NCI-H2081 (cell line): ENCODE data around the gene CNPY1.
"Not testable (repeated sequence)": the region's sequence is repeated elsewhere in the genome, so short reads cannot be mapped to it uniquely, and the experiment has no call there.

Source experiments
- DNase-seq, 2 experiments: peaks; one replicate each; lab custom pipeline; 2025; lab: John Stamatoyannopoulos, UW

CNPY1 gene

GRCh38 chr7:155578016-155578415 lies 31.7 kb upstream of the CNPY1 start:
- DNase-seq: no peak

GRCh38 chr7:155577509-155577905 lies 31.1 kb upstream of the CNPY1 start:
- no peak for DNase-seq

- DNase-seq: no peak
Observed at GRCh38 chr7:155576900-155577508, 30.6 kb upstream of the CNPY1 start.

DNA sequence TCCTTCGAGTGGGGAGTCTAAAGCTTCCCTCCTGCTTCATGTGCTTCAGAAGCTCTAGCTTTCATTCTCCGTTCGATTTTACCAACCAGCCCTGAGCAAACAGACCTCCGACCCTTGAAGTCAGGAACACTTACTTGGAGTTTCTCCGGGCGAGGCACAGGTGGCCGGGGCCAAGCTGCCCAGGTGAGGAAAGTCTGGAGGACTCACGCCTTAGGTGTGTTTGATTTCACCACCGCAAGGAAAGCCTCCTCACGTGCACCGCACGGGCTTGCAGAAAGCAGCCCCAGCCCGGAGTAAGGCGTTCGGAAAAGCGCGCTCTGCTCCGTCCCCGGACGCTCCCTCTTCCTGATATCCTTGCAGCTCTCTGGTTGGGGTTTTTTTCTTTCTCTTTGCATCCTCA lies 30.1 kb upstream of the CNPY1 start:
- no peak for DNase-seq

GRCh38 chr7:155574556-155575290 lies 28.4 kb upstream of the CNPY1 start:
- no peak for DNase-seq

DNA sequence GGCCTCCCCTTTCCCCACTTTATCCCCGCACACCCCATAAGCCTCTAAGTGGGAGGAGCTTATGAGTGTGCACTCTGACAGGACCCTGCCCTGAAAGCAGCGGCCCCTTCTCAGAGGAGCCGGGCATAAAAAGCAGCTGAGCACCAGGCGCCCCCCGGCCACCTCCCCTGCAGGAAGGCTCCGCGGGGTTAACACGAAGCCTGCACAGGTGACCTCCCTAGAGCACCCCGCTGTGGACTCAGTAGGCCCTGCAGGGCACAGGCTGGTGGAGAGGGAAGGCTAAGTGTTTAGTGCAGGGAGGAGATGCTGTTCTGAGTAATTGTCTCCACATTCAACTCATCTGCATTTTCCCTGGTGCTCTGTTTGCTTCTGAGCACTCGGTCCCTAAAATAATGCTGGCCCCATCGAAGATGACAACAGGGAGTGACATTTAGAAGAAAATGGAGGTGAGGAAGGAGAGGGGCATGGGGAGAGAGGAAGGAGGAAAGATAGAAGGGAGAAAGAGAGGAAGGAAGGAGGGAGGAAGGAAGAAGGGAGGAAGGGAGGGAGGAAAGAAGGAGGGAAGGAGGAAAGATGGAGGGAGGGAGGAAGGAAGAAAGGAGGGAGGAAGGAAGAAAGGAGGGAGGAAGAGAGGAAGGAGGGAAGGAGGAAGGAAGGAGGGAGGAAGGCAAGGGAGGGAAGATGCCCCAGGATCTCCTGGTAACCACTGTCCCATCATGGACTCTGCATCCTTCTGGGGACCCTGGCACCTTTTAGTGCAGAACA lies 25.4 kb upstream of the CNPY1 start:
- no peak for DNase-seq

DNA sequence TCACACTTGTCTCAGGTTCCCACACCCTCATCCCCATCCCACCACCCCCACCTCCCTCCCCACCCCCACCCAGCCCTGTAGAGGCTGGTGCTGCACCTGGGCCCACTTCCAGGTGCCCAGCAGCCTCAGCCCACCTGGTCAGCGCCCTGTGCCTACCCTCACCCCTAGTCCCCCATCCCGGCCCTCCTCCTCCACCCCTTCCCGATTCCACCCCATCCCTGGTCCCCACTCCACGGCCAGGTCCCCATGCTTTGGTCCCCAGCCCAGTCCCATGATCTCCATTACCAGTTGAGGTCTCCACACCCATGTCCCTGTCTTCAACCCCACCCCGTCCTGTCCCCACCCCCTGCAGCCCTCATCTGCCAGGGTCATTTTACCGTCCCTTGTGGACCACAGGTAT lies 24.6 kb upstream of the CNPY1 start:
- DNase-seq: no peak

- DNase-seq: no peak
Observed at GRCh38 chr7:155570171-155570958, 24.0 kb upstream of the CNPY1 start.

- DNase-seq: no peak
Observed at GRCh38 chr7:155569681-155570080, 23.3 kb upstream of the CNPY1 start.

DNA sequence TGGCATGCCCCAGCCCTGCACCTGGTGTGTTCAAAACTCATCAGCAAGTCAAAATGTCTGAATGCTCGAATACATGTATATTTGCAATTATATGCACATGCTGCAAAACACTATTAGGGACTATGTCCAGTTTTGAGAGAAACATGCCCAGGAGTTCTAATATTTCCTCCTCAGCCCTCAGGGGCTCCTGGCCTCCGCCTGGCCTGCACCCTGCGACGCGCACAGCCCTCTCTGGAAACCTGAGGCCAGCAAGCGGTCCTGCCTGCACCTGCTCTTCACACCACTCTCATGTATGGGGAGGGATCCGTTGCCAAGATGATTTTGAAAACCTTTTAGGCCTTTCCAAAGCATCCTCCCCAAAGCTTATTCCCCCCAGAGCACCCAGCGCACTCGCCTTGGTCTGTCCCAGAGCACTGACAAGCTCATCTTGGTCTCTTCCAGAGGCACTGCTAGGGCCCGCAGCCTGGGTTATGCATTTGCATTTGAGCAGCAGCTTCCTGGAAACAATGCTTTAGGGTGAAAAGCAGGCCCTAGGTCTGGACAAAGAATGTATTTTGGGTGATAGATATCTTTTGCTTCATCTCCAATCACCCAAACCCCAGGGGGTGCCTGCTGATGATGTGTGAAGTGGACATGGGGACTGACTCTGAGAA lies 22.6 kb upstream of the CNPY1 start:
- no peak for DNase-seq

DNA sequence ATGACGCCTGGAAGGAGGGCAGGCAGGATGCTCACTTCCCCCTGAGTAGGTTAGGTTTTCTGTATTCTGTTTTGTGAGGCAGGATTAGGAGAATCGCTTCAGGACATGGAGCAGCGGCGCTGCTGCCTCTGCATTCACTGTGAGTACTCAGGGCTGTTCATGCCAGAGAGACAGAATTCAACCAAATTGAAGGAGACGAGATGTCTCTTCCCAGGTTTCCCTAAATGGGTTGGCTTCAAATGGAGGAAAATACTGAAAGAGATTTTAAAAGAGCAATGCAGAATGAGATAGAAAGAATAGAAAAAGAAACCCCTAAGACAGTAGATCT lies 21.9 kb upstream of the CNPY1 start:
- DNase-seq: no peak

DNA sequence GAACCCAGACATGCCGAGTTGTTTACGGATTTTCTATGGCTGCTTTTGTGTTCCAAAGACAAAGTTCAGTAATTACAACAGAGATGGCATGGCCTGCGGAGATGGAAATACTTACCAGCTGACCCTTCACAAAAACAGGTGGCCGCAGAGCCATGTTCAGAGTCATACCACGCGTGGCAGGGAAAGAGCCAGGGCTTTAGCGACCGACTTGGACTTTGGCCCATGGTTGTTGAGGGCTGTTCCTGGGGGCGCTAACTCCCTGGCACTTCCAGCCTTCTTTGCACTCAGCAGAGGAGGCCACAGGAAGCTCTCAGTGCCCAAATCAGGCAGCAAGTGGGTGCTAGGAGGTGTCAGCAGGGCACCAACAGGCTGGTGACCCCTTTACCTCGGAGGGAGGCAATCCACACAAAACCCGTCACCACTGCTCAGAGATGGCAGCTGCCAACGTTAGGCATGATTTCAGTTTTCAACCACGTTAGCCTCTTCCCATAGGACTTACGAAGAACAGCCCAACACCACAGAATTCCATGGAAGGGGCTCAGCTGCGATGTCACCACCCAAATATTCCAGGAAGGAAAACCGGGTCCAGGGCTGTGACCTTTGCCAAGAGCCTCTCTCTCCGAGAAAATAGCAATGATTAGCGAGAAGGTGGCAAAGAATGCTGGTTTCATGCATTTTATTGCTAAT lies 21.4 kb upstream of the CNPY1 start:
- DNase-seq: no peak

GRCh38 chr7:155566011-155566836 lies 19.9 kb upstream of the CNPY1 start:
- DNase-seq: no peak

- no peak for DNase-seq
Observed at GRCh38 chr7:155565596-155565995, 19.2 kb upstream of the CNPY1 start.

DNA sequence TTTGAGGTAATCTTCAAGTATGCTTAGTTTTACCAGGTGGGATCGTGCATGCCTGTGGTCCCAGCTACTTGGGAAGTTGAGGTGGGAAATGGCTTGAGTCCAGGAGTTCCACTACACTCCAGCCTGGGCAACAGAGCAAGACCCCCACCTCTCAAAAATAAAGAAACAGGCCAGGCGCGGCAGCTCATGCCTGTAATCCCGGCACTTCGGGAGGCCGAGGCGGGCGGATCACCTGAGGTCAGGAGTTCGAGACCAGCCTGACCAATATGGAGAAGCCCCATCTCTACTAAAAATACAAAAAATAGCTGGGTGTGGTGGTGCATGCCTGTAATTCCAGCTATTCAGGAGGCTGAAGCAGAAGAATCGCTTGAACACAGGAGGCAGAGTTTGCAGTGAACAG lies 16.6 kb upstream of the CNPY1 start:
- DNase-seq: not testable (repeated sequence)

- DNase-seq: no peak
Observed at GRCh38 chr7:155562106-155562505, 15.7 kb upstream of the CNPY1 start.

DNA sequence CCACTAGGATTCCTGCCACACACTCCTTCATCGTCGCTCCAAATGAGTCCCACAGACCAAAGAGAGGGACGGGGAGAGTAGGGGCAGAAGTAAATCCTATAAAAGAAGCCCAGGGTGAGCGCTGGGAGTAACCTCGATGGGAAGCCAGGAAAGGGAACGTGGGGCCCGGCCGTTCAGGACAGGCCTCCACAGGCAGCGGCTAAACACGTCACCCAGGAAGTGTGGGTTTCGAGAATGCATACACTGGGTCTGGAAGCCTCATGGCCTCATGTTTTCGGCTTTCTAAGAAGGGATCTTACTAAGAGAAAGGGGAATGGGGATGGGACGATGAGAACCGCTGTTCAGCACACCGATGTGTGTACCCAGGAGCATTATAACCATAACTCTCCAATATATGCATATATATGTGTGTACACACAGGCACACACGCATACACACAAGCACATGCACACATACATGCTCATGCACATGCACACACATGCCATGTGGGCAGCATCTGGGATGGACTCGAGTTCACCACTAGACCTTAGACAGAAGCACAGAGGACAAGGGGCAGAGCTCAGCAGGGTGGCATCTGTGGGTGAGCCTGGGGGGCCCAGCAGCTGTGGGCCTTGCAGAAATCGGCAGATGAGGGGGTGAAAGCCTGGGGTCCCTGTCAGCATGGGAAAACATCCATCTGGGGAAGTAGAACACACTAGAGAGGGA lies 14.8 kb upstream of the CNPY1 start:
- DNase-seq: no peak

GRCh38 chr7:155560196-155560885 lies 14.0 kb upstream of the CNPY1 start:
- DNase-seq: no peak

DNA sequence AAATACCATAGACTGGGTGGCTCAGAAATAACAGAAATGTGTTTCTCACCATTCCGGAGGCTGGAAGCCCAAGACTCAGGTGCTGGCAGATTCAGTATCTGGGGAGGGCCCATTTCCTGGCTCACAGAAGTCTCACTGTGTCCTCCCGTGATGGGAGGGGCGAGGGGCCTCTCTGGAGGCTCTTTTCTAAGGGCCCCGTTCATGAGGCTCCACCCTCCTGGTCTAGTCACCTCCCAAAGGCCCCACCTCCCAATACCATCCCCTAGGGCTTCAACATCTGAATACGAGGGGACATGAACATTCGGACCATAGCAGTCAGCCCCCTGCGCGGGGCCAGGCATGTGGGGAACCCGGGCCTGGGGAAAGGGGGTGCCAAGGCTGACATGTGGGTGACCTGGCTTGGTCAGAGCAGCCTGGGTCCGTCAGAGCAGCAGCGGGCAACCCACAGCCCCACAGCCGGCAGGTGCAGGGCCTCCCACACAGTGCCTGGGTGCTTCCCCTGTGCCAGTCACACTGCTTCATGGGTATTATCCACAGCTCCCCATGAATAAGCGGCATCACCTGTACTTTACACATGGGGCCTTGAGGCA lies 13.3 kb upstream of the CNPY1 start:
- no peak for DNase-seq
